AG04449 (cell line): ENCODE results near the gene AK3.

ENCODE experiments used
- CTCF ChIA-PET: fragments of 350-600 bp; formaldehyde crosslinking; extraction: SDS; loops from one replicate; lab custom pipeline; 2021; ENCODE audit warnings: antibody characterized with exemption; lab: Yijun Ruan, JAX
- POLR2A ChIA-PET: fragments of 400-600, 350-600 bp; formaldehyde crosslinking; extraction: SDS; loops from one replicate; lab custom pipeline; 2020; ENCODE audit warnings: antibody characterized with exemption, inconsistent platforms; lab: Yijun Ruan, JAX
- DNase-seq: peaks from one replicate; pipeline ENCODE4 v3.0.0-alpha.2; 2010; ENCODE audit warnings: low read depth, low spot score
- H3K4me3 ChIP-seq: 2 replicates; pipeline ENCODE4 v1.5.1; 2011; ENCODE audit warnings: low read depth, mild to moderate bottlenecking, control low read depth, low read length
- CTCF ChIP-seq: IDR thresholded peaks from one replicate; pipeline ENCODE4 v1.5.1; 2011; ENCODE audit warnings: mild to moderate bottlenecking, moderate library complexity, low read length, control low read depth, inconsistent platforms; ENCODE audit not compliant: insufficient read depth; ENCODE audit errors: missing control alignments

The AK3 gene

DNA sequence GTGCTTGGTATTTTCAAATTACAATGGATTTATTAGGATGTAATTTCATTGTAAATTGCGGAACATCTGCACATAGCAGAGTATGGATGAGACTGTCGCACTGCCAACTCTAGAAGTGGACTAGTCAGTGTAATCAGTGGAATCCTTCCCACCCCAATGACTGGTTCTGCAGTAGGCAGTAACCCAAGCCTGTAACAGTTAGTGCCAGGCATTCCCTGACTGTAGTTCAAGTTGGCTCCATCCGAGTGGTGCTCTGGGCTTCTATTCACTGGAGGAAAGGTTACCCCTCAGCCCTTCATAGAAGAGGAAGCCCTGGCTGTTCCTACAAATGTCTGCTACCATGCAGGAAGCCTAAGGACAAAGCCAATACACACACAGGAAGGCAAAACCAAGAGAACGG lies 23.2 kb downstream of the AK3 start:
- H3K4me3 ChIP-seq, result no peak overlapping the region
- POLR2A ChIA-PET, result no interaction called here
- no peak for DNase-seq
- CTCF ChIA-PET, result no interaction called here
- no peak for TF ChIP-seq CTCF

DNA sequence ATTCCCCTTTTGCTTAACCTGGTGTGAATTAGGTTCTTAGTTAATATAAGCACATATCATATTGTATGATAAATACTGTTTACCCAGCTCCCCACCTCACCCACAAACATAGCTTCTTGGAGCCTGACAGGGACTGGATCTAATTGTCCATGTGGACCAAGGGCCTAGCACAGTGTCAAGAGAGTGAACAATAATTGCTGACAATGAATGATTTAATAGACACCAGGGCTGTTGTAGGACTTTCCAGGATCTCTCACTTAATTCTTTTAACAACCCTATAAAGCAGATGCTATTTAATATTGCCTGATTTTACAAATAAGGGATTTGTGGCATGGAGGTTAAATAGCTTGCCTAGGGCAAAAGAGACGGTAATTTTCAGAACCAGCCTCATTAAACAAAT lies 24.8 kb downstream of the AK3 start:
- TF ChIP-seq CTCF, result no peak
- DNase-seq, result no peak
- ChIA-PET CTCF (no interaction called here), POLR2A (no interaction called here)
- H3K4me3 ChIP-seq, result no peak overlapping the region

DNA sequence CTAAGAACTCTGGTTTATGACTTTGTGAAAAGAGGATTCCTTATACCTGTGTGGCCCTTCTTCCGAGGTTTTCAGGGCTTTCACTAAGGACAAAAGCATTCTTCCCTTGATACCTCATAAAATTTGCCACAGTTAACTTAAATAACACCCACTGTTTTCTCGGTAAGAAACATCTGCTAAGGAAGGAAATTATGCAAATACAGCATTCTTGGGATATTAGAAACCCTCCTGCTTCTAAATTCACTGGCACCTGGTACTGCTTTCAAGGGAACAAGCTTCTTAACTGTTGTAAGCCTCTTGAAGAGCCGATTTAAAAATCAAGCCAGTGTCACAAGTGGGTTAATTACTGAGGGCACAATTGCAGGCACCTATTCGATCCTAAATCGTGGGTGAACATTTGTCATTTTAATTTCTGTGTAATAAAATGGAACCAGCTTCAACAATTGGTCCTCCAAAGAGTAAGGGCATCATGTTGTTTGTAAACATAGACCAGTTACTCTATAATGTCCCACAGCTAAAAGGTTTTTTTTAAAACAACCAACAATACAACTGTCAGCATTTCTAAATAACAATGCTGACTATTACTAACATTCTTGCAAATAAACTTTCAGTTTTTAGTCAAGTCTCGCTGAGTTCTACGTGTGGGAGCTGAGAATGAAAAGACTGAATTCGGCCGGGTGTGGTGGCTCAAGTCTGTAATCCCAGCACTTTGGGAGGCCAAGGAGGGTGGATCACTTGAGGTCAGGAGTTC lies 26.6 kb downstream of the AK3 start:
- no peak overlapping the region for H3K4me3 ChIP-seq
- DNase-seq, result no peak
- ChIA-PET CTCF (interaction anchor here (1.1 kb wide), 1 partner anchor 23 kb away, joined by 3 read pairs; no protein-coding TSS in a partner anchor), POLR2A (no interaction called here)
- TF ChIP-seq CTCF, result no peak

GRCh38 chr9:4713849-4714248 lies 27.2 kb downstream of the AK3 start:
- POLR2A ChIA-PET, result interaction anchor here (1.1 kb wide), 1 partner anchor 27 kb away, joined by 3 read pairs; the partner anchor contains the start of gene AK3
- no peak for TF ChIP-seq CTCF
- CTCF ChIA-PET, result interaction anchor here (1.1 kb wide), 1 partner anchor 22 kb away, joined by 3 read pairs; no protein-coding TSS in a partner anchor
- no peak overlapping the region for H3K4me3 ChIP-seq
- DNase-seq, result no peak

- CTCF ChIA-PET, result interaction anchor here (1.0 to 1.3 kb wide), 2 partner anchors 14 to 29 kb away, joined by 3 read pairs; no protein-coding TSS in a partner anchor
- POLR2A ChIA-PET, result no interaction called here
Observed at GRCh38 chr9:4709380-4709779, 31.6 kb downstream of the AK3 start.

More at GRCh38 chr9:4709380-4709779, 31.6 kb downstream of the AK3 start:
- no peak for DNase-seq
- H3K4me3 ChIP-seq, result no peak overlapping the region
- no peak for TF ChIP-seq CTCF
